Neuronal stem cell (in vitro differentiated cells): Measurements from ENCODE around the gene CD300LB.

Experiments used
- DNase-seq: peaks from one replicate; pipeline ENCODE4 v3.0.0-alpha.2; 2013; ENCODE audit warnings: low spot score
- H2AFZ ChIP-seq: one replicate; pipeline ENCODE4 v1.6.1; 2013; ENCODE audit warnings: mild to moderate bottlenecking, low read length, inconsistent platforms
- H2AK5ac ChIP-seq: 2 replicates; pipeline ENCODE4 v1.6.1; 2013; ENCODE audit warnings: low read depth, mild to moderate bottlenecking, inconsistent platforms, low read length, moderate library complexity, mixed read lengths
- H2BK120ac ChIP-seq: 2 replicates; pipeline ENCODE4 v1.6.1; 2013; ENCODE audit warnings: low read depth, mild to moderate bottlenecking, inconsistent platforms, low read length, moderate library complexity, mixed read lengths
- H2BK12ac ChIP-seq: one replicate; pipeline ENCODE4 v1.6.1; 2013; ENCODE audit warnings: low read length, inconsistent platforms
- H2BK15ac ChIP-seq: 2 replicates; pipeline ENCODE4 v1.6.1; 2013; ENCODE audit warnings: mild to moderate bottlenecking, low read length, inconsistent platforms, mixed read lengths
- H2BK5ac ChIP-seq: one replicate; pipeline ENCODE4 v1.6.1; 2013; ENCODE audit warnings: inconsistent platforms, mild to moderate bottlenecking, low read length, moderate library complexity
- H3K14ac ChIP-seq: one replicate; pipeline ENCODE4 v1.6.1; 2013; ENCODE audit warnings: low read length, inconsistent platforms
- H3K18ac ChIP-seq: 2 replicates; pipeline ENCODE4 v1.6.1; 2013; ENCODE audit warnings: low read length, inconsistent platforms
- H3K23ac ChIP-seq: 2 replicates; pipeline ENCODE4 v1.6.1; 2013; ENCODE audit warnings: low read depth, mild to moderate bottlenecking, mixed read lengths, low read length, inconsistent platforms; ENCODE audit not compliant: poor library complexity
- H3K27ac ChIP-seq: replicated peaks from 3 replicates; pipeline ENCODE4 v1.5.1; 2013; ENCODE audit warnings: low read length, inconsistent platforms
- H3K27me3 ChIP-seq, 3 experiments: 2 replicates each; pipeline ENCODE4 v1.6.1; 2013; ENCODE audit warnings: low read length in 3 of 3, mild to moderate bottlenecking in 2 of 3, inconsistent platforms in 1 of 3, low read depth in 1 of 3, mixed read lengths in 1 of 3, moderate library complexity in 1 of 3; ENCODE audit not compliant: control insufficient read depth in 3 of 3, insufficient read depth in 3 of 3
- H3K36me3 ChIP-seq, 2 donors: replicated peaks in 1 of 2; 2 replicates each; pipeline ENCODE4 v1.6.1; 2013; ENCODE audit warnings: low read length in 2 of 2; ENCODE audit not compliant: control insufficient read depth in 2 of 2, insufficient read depth in 2 of 2
- H3K4ac ChIP-seq: 2 replicates; pipeline ENCODE4 v1.6.1; 2013; ENCODE audit warnings: inconsistent platforms, mild to moderate bottlenecking, low read length, moderate library complexity
- H3K4me1 ChIP-seq, 2 donors: 1 replicate in 1 of 2; 2 replicates in 1 of 2; pipeline ENCODE4 v1.6.1; 2013; ENCODE audit warnings: low read length in 2 of 2, low read depth in 1 of 2; ENCODE audit not compliant: control insufficient read depth in 2 of 2, insufficient read depth in 1 of 2
- H3K4me2 ChIP-seq: one replicate; pipeline ENCODE4 v1.6.1; 2013; ENCODE audit warnings: mild to moderate bottlenecking, low read length, inconsistent platforms; ENCODE audit not compliant: insufficient read depth, poor library complexity, severe bottlenecking
- H3K4me3 ChIP-seq, 2 donors: 2 replicates each; pipeline ENCODE4 v1.5.1; 2013; ENCODE audit warnings: low read length in 2 of 2, mild to moderate bottlenecking in 2 of 2, inconsistent platforms in 1 of 2, moderate library complexity in 1 of 2
- H3K79me1 ChIP-seq: one replicate; pipeline ENCODE4 v1.6.1; 2013; ENCODE audit warnings: low read depth, mild to moderate bottlenecking, inconsistent platforms, low read length, moderate library complexity
- H3K9ac ChIP-seq: one replicate; pipeline ENCODE4 v1.6.1; 2013; ENCODE audit warnings: mild to moderate bottlenecking, low read depth, low read length, inconsistent platforms; ENCODE audit not compliant: poor library complexity
- H3K9me3 ChIP-seq, 2 donors: replicated peaks in 1 of 2; 2 replicates each; pipeline versions ENCODE3 to v1.6.1; 2013; ENCODE audit warnings: low read length in 2 of 2, mild to moderate bottlenecking in 2 of 2, inconsistent platforms in 1 of 2, low read depth in 1 of 2, mixed read lengths in 1 of 2, moderate library complexity in 1 of 2; ENCODE audit not compliant: control insufficient read depth in 2 of 2, insufficient read depth in 1 of 2
- H4K8ac ChIP-seq: one replicate; pipeline ENCODE4 v1.6.1; 2013; ENCODE audit warnings: low read depth, mild to moderate bottlenecking, inconsistent platforms, low read length, moderate library complexity
- H4K91ac ChIP-seq: one replicate; pipeline ENCODE4 v1.6.1; 2013; ENCODE audit warnings: low read length, low read depth, mild to moderate bottlenecking, inconsistent platforms; ENCODE audit not compliant: poor library complexity
- whole genome bisulfite sequencing, 2 donors: extraction: QIAGEN DNeasy Blood & Tissue Kit; methylation state at CpG; one replicate each; pipeline ENCODE4 v1.1.7; 2013; ENCODE audit warnings: missing lambda C conversion rate in 2 of 2, mixed read lengths in 1 of 2; ENCODE audit not compliant: insufficient read length in 2 of 2, insufficient replicate concordance in 1 of 2; ENCODE audit errors: extremely low coverage in 2 of 2; 5-methylcytosine and 5-hydroxymethylcytosine counted together

CD300LB gene

GRCh38 chr17:74497471-74497870, 33.8 kb downstream of the CD300LB start:
- H2BK120ac ChIP-seq = no peak overlapping the region
- H3K4me2 ChIP-seq = no peak overlapping the region
- DNase-seq = no peak
- H3K14ac ChIP-seq = no peak overlapping the region
- H4K91ac ChIP-seq = no peak overlapping the region
- H3K4ac ChIP-seq = no peak overlapping the region
- no CpG with 5 or more reads among the region's 5 CpGs for WGBS, 2 donors
- no peak overlapping the region for H2BK12ac ChIP-seq
- no peak overlapping the region for H2AFZ ChIP-seq
- H3K18ac ChIP-seq = no peak overlapping the region
- no peaks in the 10 kb centered on the region for H3K79me1 ChIP-seq
- no peak overlapping the region for H3K9ac ChIP-seq
- H2BK15ac ChIP-seq = no peak overlapping the region
- no peaks in the 10 kb centered on the region for H3K36me3 ChIP-seq
- H2AK5ac ChIP-seq = no peak overlapping the region
- H2BK5ac ChIP-seq = no peak overlapping the region
- no peaks in the 10 kb centered on the region for H3K4me1 ChIP-seq
- H3K4me3 ChIP-seq = no peak overlapping the region
- no peak overlapping the region for H3K27ac ChIP-seq
- H4K8ac ChIP-seq = no peak overlapping the region
- no peak overlapping the region for H3K23ac ChIP-seq
- H3K9me3 ChIP-seq = no peaks in the 10 kb centered on the region
- no peaks in the 10 kb centered on the region for H3K27me3 ChIP-seq

- Histone ChIP-seq H2BK120ac (no peak overlapping the region), H3K9ac (no peak overlapping the region), H4K91ac (no peak overlapping the region), H2AK5ac (no peak overlapping the region), H3K4me3 (no peak overlapping the region), H3K79me1 (no peaks in the 10 kb centered on the region), H3K23ac (no peak overlapping the region), H3K27me3 (no peaks in the 10 kb centered on the region), H4K8ac (no peak overlapping the region), H3K14ac (no peak overlapping the region), H3K4ac (no peak overlapping the region), H3K36me3 (no peaks in the 10 kb centered on the region), H3K18ac (no peak overlapping the region), H2BK15ac (no peak overlapping the region), H3K4me2 (no peak overlapping the region), H3K4me1 (no peaks in the 10 kb centered on the region), H2AFZ (no peak overlapping the region), H3K9me3 (no peaks in the 10 kb centered on the region), H2BK12ac (no peak overlapping the region), H3K27ac (no peak overlapping the region), H2BK5ac (no peak overlapping the region)
- peak; percentile 71 for DNase-seq
- no CpG with 5 or more reads among the region's 11 CpGs for WGBS, 2 donors
These were observed 37.9 kb downstream of the CD300LB start for GRCh38 chr17:74493331-74493833.

- WGBS, 2 donors = no CpG with 5 or more reads among the region's 7 CpGs
- H2BK5ac ChIP-seq = no peak overlapping the region
- H3K9ac ChIP-seq = no peak overlapping the region
- H2BK12ac ChIP-seq = no peak overlapping the region
- H3K4me1 ChIP-seq = no peaks in the 10 kb centered on the region
- no peak overlapping the region for H4K91ac ChIP-seq
- no peak overlapping the region for H3K4me2 ChIP-seq
- H3K4ac ChIP-seq = no peak overlapping the region
- no peak overlapping the region for H3K27ac ChIP-seq
- no peak overlapping the region for H3K4me3 ChIP-seq
- H2AFZ ChIP-seq = no peak overlapping the region
- no peak overlapping the region for H3K23ac ChIP-seq
- no peak overlapping the region for H4K8ac ChIP-seq
- no peak for DNase-seq
- no peaks in the 10 kb centered on the region for H3K36me3 ChIP-seq
- no peak overlapping the region for H2AK5ac ChIP-seq
- no peak overlapping the region for H3K14ac ChIP-seq
- H2BK15ac ChIP-seq = no peak overlapping the region
- no peak overlapping the region for H2BK120ac ChIP-seq
- no peaks in the 10 kb centered on the region for H3K9me3 ChIP-seq
- H3K18ac ChIP-seq = no peak overlapping the region
- H3K27me3 ChIP-seq = no peaks in the 10 kb centered on the region
- no peaks in the 10 kb centered on the region for H3K79me1 ChIP-seq
These were observed 39.6 kb downstream of the CD300LB start for GRCh38 chr17:74491626-74492025.

DNA sequence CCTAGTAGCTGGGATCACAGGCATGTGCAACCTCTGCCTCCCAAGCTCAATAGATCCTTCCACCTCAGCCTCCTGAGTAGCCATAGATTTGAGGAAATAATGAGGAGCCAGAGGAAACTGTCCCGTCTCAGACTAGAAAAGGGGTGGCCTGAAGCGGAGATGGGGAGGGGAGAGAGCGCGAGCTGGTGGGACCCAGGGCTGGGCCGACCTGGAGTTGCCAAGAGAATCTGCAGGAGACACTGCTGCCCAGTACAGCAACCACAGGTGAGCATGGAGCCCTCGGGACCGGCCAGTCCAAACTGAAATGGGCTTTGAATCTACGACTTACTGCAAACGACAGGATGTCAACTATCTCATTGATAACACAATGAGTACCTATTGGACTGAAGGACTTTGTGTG, 40.6 kb downstream of the CD300LB start:
- no peak overlapping the region for H2AK5ac ChIP-seq
- no peak overlapping the region for H3K27ac ChIP-seq
- no peak overlapping the region for H3K4ac ChIP-seq
- H2BK15ac ChIP-seq = no peak overlapping the region
- no peak overlapping the region for H3K14ac ChIP-seq
- H3K4me3 ChIP-seq = peak overlapping the region in 1 of 2 donors; percentile 2
- H3K9ac ChIP-seq = no peak overlapping the region
- H3K18ac ChIP-seq = peak overlapping the region; percentile 57
- no peak overlapping the region for H2AFZ ChIP-seq
- H3K36me3 ChIP-seq = no peaks in the 10 kb centered on the region
- H3K4me2 ChIP-seq = peak overlapping the region; percentile 25
- DNase-seq = no peak
- no peaks in the 10 kb centered on the region for H3K9me3 ChIP-seq
- no peaks in the 10 kb centered on the region for H3K27me3 ChIP-seq
- no peak overlapping the region for H2BK12ac ChIP-seq
- H3K23ac ChIP-seq = no peak overlapping the region
- no peaks in the 10 kb centered on the region for H3K79me1 ChIP-seq
- no peaks in the 10 kb centered on the region for H3K4me1 ChIP-seq
- no peak overlapping the region for H2BK5ac ChIP-seq
- H2BK120ac ChIP-seq = no peak overlapping the region
- H4K91ac ChIP-seq = no peak overlapping the region
- WGBS, 2 donors = no CpG with 5 or more reads among the region's 9 CpGs
- H4K8ac ChIP-seq = no peak overlapping the region
